HCT116 (cell line): Measurements from ENCODE around the gene ENTPD8. TPM values are rescaled to one million over a fixed set of nuclear protein-coding genes. Genes with fewer than 3 reads are reported as not detected.

ENCODE experiments used
- ATAC-seq: fragments of 200-7000 bp; cut with Tn5 transposase; 2 replicates; pipeline ENCODE4 v1.9.1; 2020; ENCODE audit warnings: mild to moderate bottlenecking, moderate library complexity
- BruUV-seq: library from RNA; stranded (reverse); fragments of 400-500 nt; replicated peaks from 2 replicates; lab custom pipeline; 2021; lab: Mats Ljungman, UMichigan
- CTCF ChIA-PET: fragments of 300-600 bp; sonication (Branson Sonifier 250); formaldehyde crosslinking; loops from one replicate; lab custom pipeline; 2021; ENCODE audit warnings: antibody characterized with exemption; lab: Charles Lee
- POLR2A ChIA-PET: fragments of 300-600, 350-600 bp; sonication (Branson Sonifier 250); formaldehyde crosslinking; loops from one replicate; lab custom pipeline; 2021; ENCODE audit warnings: antibody characterized with exemption; lab: Charles Lee
- RAD21 ChIA-PET, 2 experiments: fragments of 300-600 bp; sonication (Branson Sonifier 250); formaldehyde crosslinking; loops; one replicate each; lab custom pipeline; 2023; ENCODE audit warnings: low total read pairs in 2 of 2; ENCODE audit not compliant: uncharacterized antibody in 2 of 2, unreplicated experiment in 2 of 2, low non-redundant PET in 1 of 2; lab: Charles Lee
- DNase-seq: peaks from one replicate; pipeline ENCODE4 v3.0.0-alpha.2; 2010; ENCODE audit warnings: low read depth, low spot score
- H2AFZ ChIP-seq: fragments of 200-600 bp; shearing (Covaris generic), sonication (generic); 2 replicates; pipeline ENCODE4 v1.6.1; 2017; ENCODE audit warnings: low read depth, mixed run types, mixed read lengths, antibody characterized with exemption, low read length; ENCODE audit not compliant: poor library complexity, severe bottlenecking
- H3K27ac ChIP-seq: 2 replicates; pipeline ENCODE4 v1.5.1; 2012; ENCODE audit warnings: low read depth, low read length
- H3K27me3 ChIP-seq: fragments of 200-600 bp; sonication (generic); 2 replicates; pipeline ENCODE4 v1.6.1; 2016; ENCODE audit warnings: mixed run types, low read length, mixed read lengths; ENCODE audit not compliant: insufficient read depth
- H3K36me3 ChIP-seq, 2 experiments: fragments of 200-500 bp in 1 of 2; fragments of 200-600 bp in 1 of 2; sonication (Bioruptor generic) in 1 of 2; sonication (generic) in 1 of 2; 2 replicates each; pipeline versions ENCODE4 v1.5.1 to v1.6.1; 2014 to 2016; ENCODE audit warnings: low read length in 2 of 2, inconsistent platforms in 1 of 2, mixed read lengths in 1 of 2, mixed run types in 1 of 2; ENCODE audit not compliant: insufficient read depth in 2 of 2, control insufficient read depth in 1 of 2
- H3K4me1 ChIP-seq, 2 experiments: fragments of 200-600 bp in 1 of 2; sonication (generic) in 1 of 2; 2 replicates each; pipeline versions ENCODE4 v1.5.1 to v1.6.1; 2012 to 2017; ENCODE audit warnings: low read length in 2 of 2, inconsistent platforms in 1 of 2, mild to moderate bottlenecking in 1 of 2, mixed read lengths in 1 of 2, mixed run types in 1 of 2, moderate library complexity in 1 of 2; ENCODE audit not compliant: insufficient read depth in 2 of 2, control insufficient read depth in 1 of 2
- H3K4me2 ChIP-seq: fragments of 200-600 bp; sonication (generic); 2 replicates; pipeline ENCODE4 v1.6.1; 2017; ENCODE audit warnings: mixed run types, low read length, mixed read lengths
- H3K4me3 ChIP-seq, 2 experiments: fragments of 200-600 bp in 1 of 2; sonication (generic) in 1 of 2; replicated peaks in 1 of 2; 2 replicates each; pipeline ENCODE4 v1.5.1; 2011 to 2016; ENCODE audit warnings: low read length in 2 of 2, control low read depth in 1 of 2, low read depth in 1 of 2, mild to moderate bottlenecking in 1 of 2, mixed read lengths in 1 of 2, mixed run types in 1 of 2
- H3K79me2 ChIP-seq: fragments of 200-600 bp; sonication (generic); 2 replicates; pipeline ENCODE4 v1.6.1; 2017; ENCODE audit warnings: mild to moderate bottlenecking, mixed run types, low read length, moderate library complexity, mixed read lengths; ENCODE audit not compliant: insufficient read depth
- H3K9ac ChIP-seq: fragments of 200-600 bp; sonication (generic); 2 replicates; pipeline ENCODE4 v1.6.1; 2016; ENCODE audit warnings: low read length, mixed read lengths
- H3K9me2 ChIP-seq: fragments of 200-600 bp; sonication (generic), shearing (Covaris generic); 2 replicates; pipeline ENCODE4 v1.6.1; 2017; ENCODE audit warnings: mixed run types, mild to moderate bottlenecking, moderate library complexity; ENCODE audit not compliant: insufficient read depth
- H3K9me3 ChIP-seq, 2 experiments: fragments of 200-500 bp in 1 of 2; fragments of 200-600 bp in 1 of 2; sonication (Bioruptor generic) in 1 of 2; sonication (generic) in 1 of 2; 2 replicates each; pipeline ENCODE4 v1.6.1; 2014 to 2017; ENCODE audit warnings: low read length in 2 of 2, mixed read lengths in 2 of 2, inconsistent platforms in 1 of 2, low read depth in 1 of 2, mild to moderate bottlenecking in 1 of 2, mixed run types in 1 of 2, moderate library complexity in 1 of 2; ENCODE audit not compliant: control insufficient read depth in 1 of 2, insufficient read depth in 1 of 2
- H4K20me1 ChIP-seq: fragments of 200-600 bp; sonication (generic), shearing (Covaris generic); 2 replicates; pipeline ENCODE4 v1.6.1; 2017; ENCODE audit warnings: mixed run types, mild to moderate bottlenecking, moderate library complexity; ENCODE audit not compliant: insufficient read depth
- EGR1 ChIP-seq: IDR thresholded peaks from 2 replicates; pipeline ENCODE4 v1.6.1; 2012; ENCODE audit warnings: low read depth
- POLR2AphosphoS5 ChIP-seq: IDR thresholded peaks from 2 replicates; pipeline ENCODE4 v1.6.1; 2011; ENCODE audit warnings: mild to moderate bottlenecking, low read depth, low read length, moderate library complexity
- YY1 ChIP-seq: IDR thresholded peaks from 2 replicates; pipeline ENCODE4 v1.6.1; 2011; ENCODE audit warnings: low read length, low read depth, moderate library complexity, mild to moderate bottlenecking; ENCODE audit not compliant: insufficient replicate concordance; ENCODE audit errors: extremely low read depth
- intact Hi-C: fragments of 100-400 bp; cut with micrococcal nuclease; formaldehyde crosslinking; loops from 2 replicates; pipeline ENCODE4 v1.10.0; 2022
- total RNA-seq: library from RNA; stranded (reverse); gene quantifications from one replicate; pipeline ENCODE4 v1.2.1, GENCODE V29; 2021; ENCODE audit not compliant: unreplicated experiment
- TF ChIP-seq, protein P1 (sequence below): IDR thresholded peaks from 2 replicates; pipeline ENCODE4 v1.6.1; 2011; ENCODE audit warnings: mild to moderate bottlenecking, low read length, moderate library complexity; ENCODE audit not compliant: insufficient replicate concordance; ENCODE audit errors: extremely low read depth

The ENTPD8 gene
- total RNA-seq, 1 experiment from 2014 or later, result 1.7 TPM

DNA sequence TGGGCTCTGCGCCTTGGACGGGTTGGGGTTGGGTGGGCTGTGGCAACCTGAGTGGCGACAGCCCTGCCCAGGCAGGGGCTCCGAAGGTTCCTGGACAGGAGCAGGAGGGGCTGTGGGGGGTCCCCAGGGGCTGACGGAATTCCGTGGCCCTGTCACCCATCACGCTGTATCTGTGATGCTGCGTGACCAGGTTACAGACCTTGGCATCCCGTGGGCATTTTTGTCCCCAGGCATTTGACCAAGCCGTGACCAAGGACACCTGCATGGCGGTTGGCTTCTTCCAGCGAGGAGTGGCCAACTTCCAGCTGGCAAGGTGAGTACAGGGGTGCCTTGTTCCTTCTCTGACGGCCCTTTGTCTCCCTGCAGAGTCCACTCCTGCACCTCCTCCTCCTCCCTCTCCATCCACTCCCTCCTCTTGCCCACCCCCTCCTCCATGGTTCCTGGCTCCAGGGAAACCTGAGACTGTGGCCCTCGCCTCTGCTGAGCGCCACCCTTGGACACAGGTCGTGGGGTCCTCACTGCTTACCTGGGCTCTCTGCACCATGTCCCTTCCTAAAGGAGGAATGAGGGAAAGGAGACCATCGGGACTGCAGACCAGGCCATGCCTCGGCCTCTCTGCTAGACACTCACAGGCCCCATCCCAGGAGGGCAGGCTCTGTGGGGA is 15.0 kb downstream of the ENTPD8 start:
- Histone ChIP-seq H3K79me2 (peaks cover 16% of the 10 kb centered on the region), H3K27ac (no peak overlapping the region), H3K36me3 (no peaks in the 10 kb centered on the region; a peak in 1 of 4 replicates), H3K27me3 (no peaks in the 10 kb centered on the region), H3K9me3 (no peaks in the 10 kb centered on the region), H4K20me1 (no peaks in the 10 kb centered on the region)
- no TSS peak for BruUV-seq
- RAD21 ChIA-PET, result no interaction called here
- no peak for ATAC-seq
- CTCF ChIA-PET, result no interaction called here
- TF ChIP-seq EGR1 (no peak), POLR2AphosphoS5 (no peak), YY1 (no peak)
- TF ChIP-seq, protein P1, sequence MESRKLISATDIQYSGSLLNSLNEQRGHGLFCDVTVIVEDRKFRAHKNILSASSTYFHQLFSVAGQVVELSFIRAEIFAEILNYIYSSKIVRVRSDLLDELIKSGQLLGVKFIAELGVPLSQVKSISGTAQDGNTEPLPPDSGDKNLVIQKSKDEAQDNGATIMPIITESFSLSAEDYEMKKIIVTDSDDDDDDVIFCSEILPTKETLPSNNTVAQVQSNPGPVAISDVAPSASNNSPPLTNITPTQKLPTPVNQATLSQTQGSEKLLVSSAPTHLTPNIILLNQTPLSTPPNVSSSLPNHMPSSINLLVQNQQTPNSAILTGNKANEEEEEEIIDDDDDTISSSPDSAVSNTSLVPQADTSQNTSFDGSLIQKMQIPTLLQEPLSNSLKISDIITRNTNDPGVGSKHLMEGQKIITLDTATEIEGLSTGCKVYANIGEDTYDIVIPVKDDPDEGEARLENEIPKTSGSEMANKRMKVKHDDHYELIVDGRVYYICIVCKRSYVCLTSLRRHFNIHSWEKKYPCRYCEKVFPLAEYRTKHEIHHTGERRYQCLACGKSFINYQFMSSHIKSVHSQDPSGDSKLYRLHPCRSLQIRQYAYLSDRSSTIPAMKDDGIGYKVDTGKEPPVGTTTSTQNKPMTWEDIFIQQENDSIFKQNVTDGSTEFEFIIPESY, result no peak
- TF ChIP-seq, all 23 proteins: peak for 0
- Histone ChIP-seq H3K4me3 (no peak overlapping the region), H3K9me2 (no peaks in the 10 kb centered on the region), H3K4me2 (no peak overlapping the region), H3K9ac (no peak overlapping the region), H3K4me1 (peaks cover 30 to 45% of the 10 kb centered on the region in 2 experiments), H2AFZ (no peak overlapping the region)
- POLR2A ChIA-PET, result interaction anchor here (1.3 kb wide), 1 partner anchor 17 kb away, joined by 3 read pairs; no protein-coding TSS in a partner anchor
- DNase-seq, result no peak
- intact Hi-C loops, result no loop called here
